GM21717 (cell line): ENCODE measurements around the gene UBL4A.

Source experiments
- ATAC-seq: cut with Tn5 transposase; IDR thresholded peaks from one replicate; pipeline ENCODE4 v1.9.1; 2021; ENCODE audit warnings: mild to moderate bottlenecking, moderate library complexity; ENCODE audit not compliant: unreplicated experiment

Gene UBL4A

DNA sequence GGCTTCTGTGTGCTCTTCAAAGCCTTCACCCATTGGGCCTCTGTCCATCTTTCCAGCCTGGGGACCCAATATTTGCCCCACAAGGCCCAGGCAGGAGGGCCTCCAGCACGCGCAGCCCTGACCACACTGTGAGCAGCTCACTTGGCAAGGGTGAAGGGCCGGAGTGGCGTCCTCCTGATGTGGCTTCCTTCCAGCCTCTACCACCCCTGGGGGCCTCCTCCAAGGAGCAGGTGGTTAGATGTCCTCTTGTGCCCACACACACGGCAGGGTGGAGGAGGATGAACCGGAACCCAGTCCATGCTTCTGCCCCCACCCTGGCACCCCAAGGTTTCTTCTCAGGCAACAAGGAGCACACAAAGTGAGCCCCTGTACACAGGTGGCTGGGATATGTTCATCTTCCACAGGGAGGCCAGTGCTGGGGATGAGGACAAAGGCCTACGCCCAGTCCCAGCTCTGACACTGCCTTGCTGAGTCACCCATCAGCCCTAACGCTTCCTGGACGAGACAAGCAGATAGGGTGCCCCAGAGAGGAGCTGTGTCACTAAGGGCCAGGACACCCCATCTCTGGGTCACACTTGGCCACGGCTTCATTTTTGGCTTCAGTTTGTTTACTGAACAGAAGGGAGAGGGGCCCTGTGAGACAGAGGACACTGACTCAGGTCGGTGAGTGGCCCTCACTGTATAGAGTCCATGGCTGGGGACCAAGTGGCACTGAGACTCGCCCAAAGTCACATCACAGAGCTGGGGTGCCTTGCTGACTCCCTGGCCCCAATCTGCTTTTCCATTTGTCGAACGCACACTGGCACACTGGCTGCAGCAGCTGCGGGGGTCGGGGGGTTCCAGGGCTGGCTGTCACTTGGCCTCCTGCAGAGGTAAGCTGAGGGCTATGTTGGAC lies 1.9 kb downstream of the UBL4A start:
- ATAC-seq = no peak

DNA sequence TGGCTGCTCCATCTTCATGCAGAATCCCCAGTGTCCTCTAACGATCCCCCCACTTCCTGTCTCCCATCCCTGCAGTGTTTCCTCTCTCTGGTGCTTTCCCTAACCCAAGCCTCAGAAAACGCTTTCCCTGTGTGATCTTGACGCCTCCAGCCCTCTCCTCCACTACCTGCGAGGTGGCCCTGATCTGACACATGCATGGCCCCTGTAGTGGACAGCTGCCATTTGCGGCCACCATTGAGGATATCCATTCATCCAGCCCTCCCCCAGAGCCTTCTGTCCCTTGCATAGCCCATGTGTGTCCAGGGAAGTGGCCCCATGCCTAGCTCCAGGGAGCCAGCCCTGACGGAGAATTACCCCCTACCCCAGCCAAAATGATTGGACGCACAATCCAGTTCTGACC lies 3.1 kb downstream of the UBL4A start:
- ATAC-seq = no peak

- ATAC-seq = no peak
These were observed 3.6 kb downstream of the UBL4A start for GRCh38 chrX:154482786-154483185.

DNA sequence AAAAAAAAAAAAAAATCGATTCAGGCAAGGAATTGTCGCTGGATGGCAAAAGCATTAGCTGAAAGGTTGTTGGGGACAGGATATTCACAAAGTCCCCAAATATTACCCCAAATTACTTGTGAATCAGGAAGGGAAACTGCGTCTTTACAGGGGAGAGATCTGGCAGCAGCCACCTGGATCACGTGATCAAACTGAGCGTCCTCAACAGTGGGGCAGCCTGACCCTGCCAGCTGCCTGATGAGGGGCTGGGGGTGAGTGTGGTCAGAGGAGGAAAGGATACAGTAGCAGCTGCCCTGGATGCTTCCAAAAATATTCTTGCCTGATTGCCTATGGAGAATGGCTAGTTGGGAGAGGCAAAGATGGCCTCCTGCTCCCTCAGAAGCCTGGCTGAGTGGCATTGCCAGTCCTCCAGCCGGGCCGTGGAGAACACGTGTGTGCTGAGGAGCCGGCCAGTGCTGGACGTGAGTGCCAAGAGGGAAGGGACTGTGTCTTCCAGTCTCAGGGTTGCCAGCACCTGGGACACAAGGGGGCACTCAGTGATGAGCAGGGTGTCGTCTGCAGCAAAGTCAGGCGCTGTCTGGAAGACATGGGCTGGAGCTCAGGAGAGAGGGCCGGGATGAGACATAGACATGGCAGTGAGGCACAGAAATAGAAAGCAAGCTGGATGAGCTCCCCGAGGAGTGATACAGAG lies 4.4 kb downstream of the UBL4A start:
- no peak for ATAC-seq

GRCh38 chrX:154481195-154481594 lies 5.2 kb downstream of the UBL4A start:
- ATAC-seq = no peak

GRCh38 chrX:154478728-154479622 lies 7.4 kb downstream of the UBL4A start, which contains the start of gene LAGE3:
Gene LAGE3 (minus strand): TSS chrX:154479281. CDS start chrX:154478915, 366 bp downstream.
- ATAC-seq = peak; percentile 78

- no peak for ATAC-seq
These were observed 8.4 kb downstream of the UBL4A start for GRCh38 chrX:154477891-154478477.

DNA sequence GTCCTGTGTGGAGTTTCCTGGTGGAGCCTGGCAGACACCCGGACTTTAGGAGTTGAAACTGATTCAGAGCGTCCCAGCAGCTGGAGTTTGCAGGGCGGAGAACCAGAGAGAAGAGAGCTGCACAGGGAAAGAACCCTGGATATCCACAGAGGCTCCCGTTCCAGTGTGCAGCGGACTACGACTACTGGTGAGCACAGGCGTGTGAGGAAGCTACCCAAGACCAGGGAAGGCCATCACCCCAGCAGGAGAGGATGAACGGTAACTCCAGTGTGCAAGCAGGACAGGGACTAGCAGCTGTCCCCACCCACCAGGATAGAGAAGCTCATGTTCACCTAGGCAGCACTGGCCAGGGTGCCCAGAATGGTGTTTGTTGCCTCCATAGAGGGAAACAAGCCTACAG lies 9.6 kb downstream of the UBL4A start:
- ATAC-seq = no peak

- ATAC-seq = no peak
These were observed 12.7 kb downstream of the UBL4A start for GRCh38 chrX:154473683-154474082.

DNA sequence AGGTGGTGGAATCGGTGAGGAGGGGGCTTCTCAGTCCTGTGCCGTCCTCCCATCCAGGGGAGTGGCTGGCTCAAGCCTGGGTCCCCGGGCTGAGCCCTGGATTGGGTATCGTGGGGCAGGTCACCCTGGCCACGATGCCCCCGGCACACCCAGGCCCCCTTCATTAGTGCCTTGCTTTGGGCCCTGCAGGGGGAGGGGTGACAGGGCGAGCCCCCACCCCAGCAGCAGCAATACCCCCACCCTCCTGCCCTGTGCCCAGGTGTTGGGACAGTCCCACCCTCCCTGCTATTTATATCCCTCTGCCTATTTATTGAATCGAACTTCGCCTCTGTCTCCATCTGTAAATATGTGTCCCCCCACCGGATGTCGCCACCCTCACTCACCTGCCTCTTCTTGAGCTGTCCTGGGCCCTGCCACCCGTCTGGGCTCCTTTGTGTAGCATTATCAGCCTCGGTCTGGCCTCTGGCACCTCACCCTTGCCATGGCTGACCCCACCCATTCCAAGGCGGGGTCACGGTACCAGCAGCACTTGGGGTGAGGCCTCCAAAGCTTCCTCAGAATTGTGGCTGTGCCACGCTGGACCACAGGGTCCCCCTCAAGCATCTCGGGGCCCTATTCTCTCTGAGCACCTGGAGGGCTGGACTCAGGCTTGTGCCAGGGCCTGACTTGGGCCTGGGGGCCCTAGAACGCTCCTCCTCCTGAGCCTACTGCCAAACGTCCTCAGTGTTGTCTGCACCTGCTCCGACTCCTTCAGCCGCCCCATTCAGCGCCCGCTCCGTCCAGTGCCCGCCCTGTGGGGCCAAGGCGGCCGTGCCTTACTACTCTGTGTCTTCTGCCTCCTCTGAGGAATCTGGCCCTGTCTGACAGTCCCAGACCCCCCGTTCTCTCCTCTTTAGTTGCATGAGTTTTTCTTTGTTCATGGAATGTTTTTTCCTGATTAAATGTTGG lies 13.5 kb downstream of the UBL4A start:
- no peak for ATAC-seq

DNA sequence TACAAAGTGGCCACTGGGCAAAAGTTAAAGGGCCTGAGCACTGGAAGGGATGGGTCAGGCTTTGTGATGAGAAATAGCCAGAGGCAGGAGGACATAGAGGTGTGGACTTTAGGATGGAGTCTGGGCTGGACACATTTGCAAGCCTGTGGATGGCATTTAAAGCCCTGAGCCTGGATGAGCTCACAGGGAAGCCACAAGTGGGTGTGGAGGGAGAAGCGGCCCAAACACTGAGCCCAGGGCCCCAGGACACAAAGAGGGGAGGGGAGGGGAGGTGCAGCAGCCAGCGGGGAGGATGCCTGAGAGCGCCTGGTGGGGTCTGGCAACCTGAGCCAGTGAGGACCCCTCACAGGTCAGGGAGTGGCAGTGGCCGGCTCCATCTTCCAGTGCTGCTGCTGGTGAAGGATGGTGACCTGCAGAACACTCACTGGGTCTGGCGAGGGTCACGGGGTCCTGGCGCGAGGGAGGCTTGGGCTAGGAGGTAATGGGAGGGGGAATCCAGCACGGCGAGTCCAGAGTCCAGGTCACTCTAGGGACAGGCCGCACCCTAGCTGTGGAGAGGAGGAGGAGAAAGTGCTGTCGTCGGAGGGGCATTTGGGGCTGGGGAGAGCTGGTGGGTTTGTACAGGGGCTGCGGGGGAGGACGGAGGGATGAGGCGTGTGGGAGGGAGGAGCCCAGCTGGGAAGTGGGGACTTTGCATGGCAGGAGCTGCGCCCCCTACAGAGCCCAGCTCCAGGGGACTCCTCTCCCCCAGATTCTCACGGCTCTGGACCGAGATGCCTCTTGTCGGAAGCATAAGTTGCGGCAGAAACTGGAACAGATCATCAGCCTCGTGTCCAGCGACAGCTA lies 14.4 kb downstream of the UBL4A start:
- ATAC-seq = no peak

DNA sequence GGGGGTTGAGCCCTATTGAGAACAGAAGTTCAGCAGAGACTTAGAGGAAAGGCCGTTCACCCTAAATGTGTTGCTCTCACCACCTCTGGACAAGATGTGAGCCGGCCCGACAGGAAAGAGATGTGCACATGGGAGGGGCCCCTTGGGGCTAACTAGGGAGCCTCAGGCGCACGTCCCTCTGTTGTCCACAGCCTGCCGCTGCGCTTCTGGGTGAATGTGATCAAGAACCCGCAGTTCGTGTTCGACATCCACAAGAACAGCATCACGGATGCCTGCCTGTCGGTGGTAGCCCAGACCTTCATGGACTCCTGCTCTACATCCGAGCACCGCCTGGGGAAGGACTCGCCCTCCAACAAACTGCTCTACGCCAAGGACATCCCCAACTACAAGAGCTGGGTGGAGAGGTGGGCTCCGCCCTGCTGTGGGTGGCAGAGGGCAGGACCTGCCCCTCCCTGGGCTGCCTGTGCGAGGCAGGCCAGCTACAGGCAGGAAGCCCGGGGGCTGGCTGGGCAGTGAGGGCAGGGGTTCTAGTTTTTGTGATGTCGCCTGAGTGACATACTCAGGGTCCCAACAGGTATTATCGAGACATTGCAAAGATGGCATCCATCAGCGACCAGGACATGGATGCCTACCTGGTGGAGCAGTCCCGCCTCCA lies 15.4 kb downstream of the UBL4A start:
- ATAC-seq = no peak

DNA sequence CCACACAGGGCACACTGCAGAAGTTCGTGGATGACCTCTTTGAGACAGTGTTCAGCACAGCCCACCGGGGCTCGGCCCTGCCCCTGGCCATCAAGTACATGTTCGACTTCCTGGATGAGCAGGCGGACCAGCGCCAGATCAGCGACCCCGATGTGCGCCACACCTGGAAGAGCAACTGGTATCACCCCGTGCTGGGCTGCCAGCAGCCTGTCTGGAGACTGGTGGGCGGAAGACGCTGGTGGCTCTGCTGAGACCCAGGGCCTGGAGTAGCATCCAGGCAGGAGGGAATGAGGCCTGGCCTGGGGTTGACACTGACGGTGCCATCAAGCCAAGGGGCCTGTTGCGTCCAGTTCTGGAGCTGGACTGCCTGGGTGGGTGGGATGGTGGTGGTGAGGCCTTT lies 16.0 kb downstream of the UBL4A start:
- ATAC-seq = no peak

GRCh38 chrX:154469880-154470279 lies 16.5 kb downstream of the UBL4A start:
- no peak for ATAC-seq

- ATAC-seq = no peak
These were observed 17.3 kb downstream of the UBL4A start for GRCh38 chrX:154469114-154469513.

DNA sequence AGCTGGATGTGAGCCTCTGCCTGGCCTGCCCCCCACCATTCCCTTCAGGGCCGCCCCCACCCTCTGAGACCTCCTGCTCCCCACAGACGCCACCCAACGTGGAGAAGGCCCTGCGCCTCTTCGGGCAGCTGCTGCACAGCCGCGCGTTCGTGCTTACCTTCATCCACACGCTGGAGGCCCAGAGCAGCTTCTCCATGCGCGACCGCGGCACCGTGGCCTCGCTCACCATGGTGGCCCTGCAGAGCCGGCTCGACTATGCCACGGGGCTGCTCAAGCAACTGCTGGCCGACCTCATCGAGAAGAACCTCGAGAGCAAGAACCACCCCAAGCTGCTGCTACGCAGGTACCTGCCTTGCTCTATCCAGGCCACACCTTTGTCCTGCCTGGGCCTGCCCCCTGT lies 18.2 kb downstream of the UBL4A start:
- no peak for ATAC-seq

GRCh38 chrX:154467556-154467955 lies 18.9 kb downstream of the UBL4A start:
- no peak for ATAC-seq

GRCh38 chrX:154466907-154467306 lies 19.5 kb downstream of the UBL4A start:
- ATAC-seq = no peak
